Effector CD4-positive, alpha-beta T cell (primary cell): ENCODE data around the gene DPH5.
A peak's percentile ranks its signal among the peaks of the same experiment; 100 is the strongest.
"Not testable (repeated sequence)": the region's sequence is repeated elsewhere in the genome, so short reads cannot be mapped to it uniquely, and the experiment has no call there.

Experiments
- DNase-seq: peaks from one replicate; pipeline ENCODE4 v3.0.0-alpha.2; 2020

DPH5 gene

DNA sequence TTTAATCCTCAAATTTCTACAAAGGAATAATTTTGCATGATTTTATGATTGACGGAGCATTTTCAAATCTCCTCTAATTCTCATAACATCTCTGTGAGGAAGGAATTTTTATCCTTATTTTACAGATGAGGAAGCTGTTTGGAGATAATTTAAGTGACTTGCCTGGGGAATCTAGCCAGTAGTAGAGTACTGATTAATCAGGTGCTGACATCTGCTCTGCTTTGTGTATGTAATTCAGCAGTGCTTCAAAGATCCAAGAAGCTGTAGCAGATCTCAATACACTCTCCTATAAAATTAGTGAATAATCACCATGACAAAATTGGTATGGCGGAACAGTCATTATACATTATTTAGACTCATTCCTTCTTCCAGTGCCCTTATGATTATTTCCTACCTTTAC is 46.0 kb downstream of the DPH5 start:
- no peak for DNase-seq

DNA sequence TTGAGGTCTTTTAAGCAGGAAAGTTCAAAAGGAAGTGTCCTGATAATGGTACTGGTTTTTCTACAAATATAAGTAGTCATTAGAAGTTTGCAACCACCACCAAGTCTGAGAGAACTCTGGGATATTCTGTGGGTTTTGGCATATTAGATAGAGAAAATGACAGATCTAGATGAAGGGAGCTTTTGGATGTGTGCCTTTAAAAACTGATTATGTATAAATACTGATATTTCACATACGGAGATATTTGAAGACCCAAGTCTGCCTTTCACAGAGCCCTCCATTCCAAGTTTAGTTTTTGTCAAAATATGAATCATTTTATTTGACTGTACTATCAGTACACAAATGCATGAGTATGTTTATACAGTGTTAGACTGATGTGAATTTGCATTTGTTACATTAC is 48.6 kb downstream of the DPH5 start:
- DNase-seq = no peak

DNA sequence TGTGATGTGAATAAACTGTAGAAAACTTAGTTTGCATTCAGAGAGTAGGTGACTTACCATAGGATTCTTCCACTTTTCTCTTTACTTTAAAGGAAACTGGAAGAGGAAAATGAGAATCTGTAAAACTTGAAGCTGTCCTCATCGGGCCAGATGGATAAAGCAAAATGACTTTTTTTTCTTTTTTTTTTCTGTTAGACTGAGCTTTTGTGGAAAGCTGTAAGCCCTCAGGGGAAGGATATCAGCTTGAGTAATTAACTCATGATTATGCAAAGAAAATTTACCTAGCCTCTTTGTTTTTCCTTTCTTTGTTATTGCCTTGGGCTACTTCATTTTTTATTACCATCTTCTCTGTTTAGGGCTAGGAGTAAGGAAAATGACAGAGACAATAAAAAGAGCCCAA is 53.4 kb downstream of the DPH5 start:
- DNase-seq = no peak

DNA sequence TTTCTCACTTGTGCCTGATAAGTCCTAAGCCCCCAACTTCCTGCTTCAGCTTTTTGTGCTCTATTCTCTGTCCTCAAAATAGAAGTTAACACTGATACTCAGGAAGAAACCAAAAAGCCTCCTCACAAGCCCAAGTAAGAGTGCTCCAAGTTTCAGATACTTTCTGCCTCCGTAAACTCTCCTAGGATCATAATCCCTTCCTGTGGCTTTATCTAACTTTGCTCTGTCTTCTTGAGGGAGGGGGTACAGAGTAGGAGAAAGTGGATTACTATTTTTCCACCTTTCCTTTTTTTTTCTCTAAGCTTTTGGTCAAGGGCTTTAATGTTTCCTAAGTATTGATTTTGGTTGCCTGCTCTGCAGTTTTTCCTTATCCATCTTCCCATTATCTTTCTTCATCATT is 54.6 kb downstream of the DPH5 start:
- no peak for DNase-seq

DNA sequence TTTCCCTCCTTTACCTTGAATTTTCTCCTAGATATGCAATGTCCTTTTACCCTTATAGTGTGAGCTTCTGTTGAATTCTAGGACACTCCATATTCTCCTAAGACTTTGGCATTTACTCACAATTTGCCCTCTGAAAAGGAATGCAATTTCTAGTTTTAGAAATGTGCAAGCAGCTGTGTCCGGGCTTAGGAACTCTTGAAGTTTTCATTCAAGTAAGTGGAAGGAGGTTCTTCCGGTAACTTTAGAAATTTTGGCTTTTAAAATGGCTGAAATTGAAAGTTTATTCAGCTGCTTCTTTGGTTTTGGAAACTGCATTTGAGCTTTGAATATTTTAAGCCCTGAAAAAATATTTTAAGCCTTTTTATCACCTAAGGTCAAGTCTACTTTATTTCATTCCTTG is 56.3 kb downstream of the DPH5 start:
- DNase-seq = no peak

DNA sequence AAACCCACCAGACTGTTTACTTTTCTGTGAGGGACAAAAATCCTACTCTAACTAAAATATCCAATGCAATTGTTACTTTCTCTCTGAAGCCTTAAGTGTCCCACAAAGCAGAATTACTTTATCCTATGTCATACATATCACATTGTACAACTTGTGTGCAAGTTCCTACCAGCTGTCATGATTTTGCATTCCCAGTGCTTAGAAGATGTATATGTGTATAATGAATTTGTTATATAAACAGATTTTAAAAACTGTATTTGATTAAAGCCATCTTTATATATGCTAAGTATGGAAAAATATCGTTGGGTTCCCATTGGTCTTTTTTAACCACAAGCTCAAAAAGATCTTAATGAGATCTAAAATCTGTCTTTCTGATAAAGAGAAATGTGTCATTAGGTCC is 57.0 kb downstream of the DPH5 start:
- DNase-seq = no peak

DNA sequence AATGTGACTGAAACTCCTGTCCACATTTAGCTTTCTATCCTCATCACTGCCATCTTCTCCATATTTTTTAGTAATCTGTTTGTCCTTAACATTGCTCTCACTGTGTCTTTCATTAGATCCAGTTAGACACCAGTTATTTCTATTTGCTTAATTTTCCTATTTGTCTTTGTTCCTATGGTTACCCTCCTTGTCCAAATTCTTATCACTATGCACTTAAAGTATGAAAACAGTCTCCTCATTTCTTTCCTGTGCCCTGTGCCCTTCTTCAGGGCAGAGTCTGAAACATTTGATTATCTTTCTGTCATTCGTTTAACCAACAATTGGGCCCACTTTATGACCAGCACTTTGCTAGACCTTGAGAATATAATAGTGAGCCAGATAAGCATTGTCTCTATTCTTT is 65.5 kb downstream of the DPH5 start:
- DNase-seq = no peak

DNA sequence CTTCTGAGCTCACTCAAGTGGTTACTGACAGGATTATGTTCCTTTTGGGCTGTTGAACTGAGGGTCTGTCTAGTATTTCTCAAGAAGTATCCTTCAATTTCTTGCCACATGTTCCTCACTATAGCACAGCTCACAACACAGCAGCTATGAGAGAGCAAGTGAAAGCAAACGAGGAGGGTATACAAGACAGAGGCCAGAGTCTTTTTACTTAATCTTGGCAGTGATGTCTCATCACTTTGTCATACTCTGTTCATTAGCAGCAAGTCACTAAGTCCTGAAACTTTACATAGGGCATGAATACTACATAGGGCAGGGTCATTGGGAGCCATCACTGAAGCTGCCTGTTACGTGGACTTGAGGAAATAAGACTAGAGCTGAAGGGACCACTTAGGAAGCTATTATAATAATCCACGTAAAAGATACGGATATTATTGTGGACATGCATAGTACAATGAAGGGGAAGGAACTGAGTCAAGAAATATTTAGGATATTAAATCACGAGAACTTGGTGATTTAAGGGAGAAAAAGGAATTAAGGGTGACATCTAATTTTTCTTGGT is 66.0 kb downstream of the DPH5 start:
- DNase-seq = no peak

DNA sequence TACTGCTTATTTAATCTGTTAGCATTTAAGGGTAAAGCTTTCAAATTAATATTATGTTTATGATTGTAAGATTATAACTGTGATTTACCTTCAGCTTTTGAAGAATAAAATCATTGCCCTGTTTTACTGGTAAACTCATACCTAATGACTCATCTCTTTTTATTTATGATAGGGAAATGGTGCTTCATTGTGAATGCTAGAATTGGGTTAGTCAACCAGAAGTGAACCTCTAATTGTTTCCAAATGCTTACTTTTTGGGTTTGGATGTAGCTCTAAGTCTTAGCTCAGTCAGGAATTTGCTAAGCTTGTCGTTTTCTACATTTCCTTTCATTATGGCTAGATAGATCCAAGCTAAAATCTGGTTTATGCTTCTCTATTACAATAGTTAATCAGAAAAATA is 70.3 kb downstream of the DPH5 start:
- no peak for DNase-seq

DNA sequence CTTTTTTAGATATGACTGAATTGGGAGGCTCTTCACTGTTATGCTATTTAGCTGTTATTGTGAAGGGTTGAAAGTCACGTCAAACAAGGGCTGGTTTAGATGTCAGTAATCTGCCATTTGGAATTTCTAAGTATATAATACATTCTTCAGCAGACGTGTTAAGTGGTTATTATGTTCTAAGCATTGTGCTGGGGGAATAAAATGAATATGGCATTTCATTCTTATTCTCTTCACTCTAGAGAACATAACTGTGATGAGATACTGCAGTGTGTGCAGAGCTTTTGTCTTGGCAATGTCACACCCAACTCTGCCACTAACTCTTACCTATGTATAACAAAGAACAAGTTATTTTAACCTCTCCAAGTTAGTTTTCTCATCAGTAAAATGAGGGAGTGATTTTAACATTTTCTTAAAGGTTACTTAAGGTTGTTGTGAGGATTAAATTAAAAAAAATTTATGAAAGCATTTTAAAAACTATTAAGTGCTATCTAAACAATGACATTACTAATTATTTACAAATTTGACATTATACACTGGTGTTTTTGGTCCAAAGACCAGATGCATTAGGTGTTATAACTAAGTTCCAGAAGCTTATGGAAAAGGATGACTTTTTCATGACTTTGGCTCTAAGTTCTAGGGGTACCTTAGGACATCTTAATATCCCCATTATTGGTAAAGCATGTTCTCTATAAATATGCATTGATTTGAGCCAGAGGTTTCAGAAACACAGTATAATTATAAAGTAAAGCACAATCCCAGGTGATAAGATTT is 71.4 kb downstream of the DPH5 start:
- no peak for DNase-seq

DNA sequence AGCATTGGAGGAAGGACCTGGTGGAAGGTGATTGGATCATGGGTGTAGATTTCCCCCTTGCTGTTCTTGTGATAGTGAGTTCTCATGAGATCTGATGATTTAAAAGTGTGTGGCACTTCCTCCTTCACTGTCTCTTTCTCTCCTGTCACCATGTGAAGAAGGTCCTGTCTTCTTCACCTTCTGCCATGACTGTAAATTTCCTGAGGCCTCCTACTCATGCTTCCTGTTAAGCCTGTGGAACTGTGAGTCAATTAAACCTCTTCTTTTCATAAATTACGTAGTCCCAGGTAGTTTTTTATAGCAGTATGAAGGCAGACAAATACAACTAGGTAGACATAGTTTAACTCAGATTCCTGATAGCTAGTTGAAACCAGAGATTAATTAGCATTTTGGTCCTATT is 72.6 kb downstream of the DPH5 start:
- not testable (repeated sequence) for DNase-seq

DNA sequence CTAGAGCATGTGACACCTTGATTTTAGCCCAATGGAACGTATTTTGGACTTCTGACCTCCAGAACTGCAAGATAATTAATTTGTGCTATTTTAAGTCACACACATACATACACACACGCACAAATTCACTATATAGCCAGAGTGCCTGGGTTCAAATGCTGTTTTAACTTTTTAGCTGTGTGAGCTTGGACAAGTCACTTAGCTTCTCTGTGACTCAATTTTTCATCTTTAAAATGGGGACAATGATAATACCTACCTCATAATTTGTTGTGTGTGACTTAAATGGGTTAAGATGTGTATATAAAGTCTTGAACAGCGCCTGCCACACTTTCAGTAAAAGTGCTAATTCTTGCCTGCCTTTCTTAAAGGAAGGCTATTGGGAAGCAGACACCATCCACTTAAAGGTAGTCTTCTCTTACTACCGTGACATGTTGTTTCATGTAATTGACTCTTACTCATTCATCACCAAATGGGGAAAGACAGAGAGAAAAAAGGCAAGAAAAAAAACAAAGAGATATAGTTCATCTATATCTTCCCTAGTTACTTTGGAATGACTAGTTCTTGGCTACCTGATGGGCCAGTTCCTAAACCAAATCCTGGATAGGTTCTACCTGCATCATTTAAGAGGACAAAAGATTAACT is 73.4 kb downstream of the DPH5 start:
- DNase-seq = no peak

DNA sequence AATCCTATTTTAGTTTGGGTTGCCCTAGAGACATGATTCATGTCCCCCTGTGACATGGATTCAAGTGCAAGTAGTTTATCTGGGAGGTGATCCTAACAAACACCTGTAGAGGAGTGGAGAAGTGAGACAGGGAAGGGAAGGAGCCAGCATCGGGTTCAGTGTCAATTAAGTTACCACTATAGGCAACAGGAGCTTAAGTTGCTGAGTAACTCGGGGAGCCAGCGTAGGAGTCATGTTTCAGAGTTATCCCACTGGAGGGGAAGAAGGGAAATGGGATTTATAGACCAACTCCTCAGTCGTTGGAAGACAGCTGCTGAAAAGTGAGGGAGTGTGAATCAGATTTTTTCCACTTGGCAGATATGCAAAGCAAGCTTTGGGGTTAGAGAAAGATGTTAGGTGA is 74.8 kb downstream of the DPH5 start:
- no peak for DNase-seq

DNA sequence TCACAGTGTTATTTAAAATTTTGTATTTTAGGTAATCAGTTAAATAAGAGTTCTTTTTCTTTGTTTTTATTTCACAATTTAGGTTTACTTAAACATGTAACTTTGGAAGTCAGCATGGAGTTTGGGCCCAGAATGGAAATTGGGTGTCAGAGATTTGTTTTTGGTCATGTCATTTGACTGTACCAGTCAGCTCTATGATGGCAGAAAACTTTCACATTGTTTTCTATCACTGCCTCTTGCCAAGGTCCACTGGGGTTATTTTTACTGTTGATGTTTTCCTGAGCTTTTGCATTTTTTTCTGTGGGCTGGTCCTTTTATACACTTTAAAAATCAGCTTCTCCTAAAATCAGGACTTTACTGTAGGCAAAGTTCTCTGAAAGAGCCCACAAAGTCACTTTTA is 75.2 kb downstream of the DPH5 start:
- no peak for DNase-seq

DNA sequence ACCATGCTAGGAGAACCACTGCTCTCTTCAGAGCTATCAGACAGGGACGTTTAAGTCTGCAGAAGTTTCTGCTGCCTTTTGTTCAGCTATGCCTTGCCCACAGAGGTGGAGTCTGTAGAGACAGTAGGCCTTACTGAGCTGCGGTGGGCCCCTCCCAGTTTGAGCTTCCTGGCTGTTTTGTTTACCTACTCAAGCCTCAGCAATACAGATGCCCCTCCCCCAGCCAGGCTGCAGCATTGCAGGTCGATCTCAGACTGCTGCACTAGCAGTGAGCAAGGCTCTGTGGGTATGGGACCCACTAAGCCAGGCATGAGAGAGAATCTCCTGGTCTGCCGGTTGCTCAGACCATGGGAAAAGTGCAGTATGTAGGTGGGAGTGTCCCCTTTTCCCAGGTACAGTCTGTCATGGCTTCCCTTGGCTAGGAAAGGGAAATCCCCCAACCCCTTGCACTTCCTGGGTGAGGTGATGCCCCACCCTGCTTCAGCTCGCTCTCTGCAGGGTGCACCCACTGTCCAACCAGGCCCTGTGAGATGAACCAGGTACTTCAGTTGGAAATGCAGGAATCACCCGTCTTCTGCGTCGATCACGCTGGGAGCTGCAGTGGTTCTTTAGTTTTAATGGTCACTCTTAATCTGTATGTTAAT is 75.9 kb downstream of the DPH5 start:
- DNase-seq = peak; percentile 50

DNA sequence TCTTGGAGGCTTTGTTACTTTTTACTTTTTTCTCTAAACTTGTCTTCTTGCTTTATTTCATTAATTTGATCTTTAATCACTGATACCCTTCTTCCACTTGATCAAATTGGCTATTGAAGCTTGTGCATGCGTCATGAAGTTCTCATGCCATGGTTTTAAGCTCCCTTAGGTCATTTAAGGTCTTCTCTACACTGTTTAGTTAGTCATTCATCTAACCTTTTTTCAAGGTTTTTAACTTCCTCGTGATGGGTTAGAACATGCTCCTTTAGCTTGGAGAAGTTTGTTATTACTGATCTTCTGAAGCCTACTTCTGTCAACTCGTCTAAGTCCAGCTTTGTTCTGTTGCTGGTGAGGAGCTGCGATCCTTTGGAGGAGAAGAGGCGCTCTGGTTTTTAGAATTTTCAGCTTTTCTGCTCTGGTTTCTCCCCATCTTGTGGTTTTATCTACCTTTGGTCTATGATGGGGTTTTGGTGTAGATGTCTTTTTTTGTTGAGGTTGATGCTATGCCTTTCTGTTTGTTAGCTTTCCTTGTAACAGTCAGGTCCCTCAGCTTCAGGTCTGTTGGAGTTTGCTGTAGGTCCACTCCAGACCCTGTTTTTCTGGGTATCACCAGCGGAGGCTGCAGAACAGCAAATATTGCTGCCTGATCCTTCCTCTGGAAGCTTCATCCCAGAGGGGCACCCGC is 76.7 kb downstream of the DPH5 start:
- not testable (repeated sequence) for DNase-seq

DNA sequence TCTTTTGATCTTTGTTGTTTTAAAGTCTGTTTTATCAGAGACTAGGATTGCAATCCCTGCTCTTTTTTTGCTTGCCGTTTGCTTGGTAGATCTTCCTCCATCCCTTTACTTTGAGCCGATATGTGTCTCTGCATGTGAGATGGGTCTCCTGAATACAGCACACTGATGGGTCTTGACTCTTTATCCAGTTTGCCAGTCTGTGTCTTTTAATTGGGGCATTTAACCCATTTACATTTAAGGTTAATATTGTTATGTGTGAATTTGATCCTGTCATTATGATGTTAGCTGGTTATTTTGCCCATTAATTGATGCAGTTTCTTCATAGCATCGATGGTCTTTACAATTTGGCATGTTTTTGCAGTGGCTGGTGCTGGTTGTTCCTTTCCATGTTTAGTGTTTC is 77.8 kb downstream of the DPH5 start:
- not testable (repeated sequence) for DNase-seq

DNA sequence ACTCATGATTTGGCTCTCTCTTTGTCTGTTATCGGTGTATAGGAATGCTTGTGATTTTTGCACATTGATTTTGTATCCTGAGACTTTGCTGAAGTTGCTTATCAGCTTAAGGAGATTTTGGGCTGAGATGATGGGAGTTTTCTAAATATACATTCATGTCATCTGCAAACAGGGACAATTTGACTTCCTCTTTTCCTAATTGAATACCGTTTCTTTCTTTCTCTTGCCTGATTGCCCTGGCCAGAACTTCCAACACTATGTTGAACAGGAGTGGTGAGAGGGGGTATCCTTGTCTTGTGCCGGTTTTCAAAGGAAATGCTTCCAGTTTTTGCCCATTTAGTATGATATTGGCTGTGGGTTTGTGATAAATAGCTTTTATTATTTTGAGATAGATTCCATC is 79.5 kb downstream of the DPH5 start:
- not testable (repeated sequence) for DNase-seq

DNA sequence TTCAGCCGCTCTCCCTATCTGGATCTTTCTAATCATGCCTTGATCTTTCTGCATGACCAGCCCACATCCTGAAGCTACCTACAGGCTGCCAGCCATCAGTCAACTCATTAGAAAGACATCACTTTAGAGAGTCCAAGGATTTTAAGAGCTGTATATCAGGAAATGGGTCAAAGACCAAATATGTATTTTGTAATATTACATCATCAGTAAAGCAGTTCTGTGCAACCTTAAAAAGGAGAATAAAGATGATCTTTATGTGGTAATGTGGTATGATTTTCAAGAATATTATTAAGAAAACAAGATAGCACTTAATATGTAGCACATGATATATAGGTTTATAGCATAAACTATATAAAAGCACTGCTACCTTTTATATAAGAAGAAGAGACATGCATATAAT is 82.1 kb downstream of the DPH5 start:
- no peak for DNase-seq

DNA sequence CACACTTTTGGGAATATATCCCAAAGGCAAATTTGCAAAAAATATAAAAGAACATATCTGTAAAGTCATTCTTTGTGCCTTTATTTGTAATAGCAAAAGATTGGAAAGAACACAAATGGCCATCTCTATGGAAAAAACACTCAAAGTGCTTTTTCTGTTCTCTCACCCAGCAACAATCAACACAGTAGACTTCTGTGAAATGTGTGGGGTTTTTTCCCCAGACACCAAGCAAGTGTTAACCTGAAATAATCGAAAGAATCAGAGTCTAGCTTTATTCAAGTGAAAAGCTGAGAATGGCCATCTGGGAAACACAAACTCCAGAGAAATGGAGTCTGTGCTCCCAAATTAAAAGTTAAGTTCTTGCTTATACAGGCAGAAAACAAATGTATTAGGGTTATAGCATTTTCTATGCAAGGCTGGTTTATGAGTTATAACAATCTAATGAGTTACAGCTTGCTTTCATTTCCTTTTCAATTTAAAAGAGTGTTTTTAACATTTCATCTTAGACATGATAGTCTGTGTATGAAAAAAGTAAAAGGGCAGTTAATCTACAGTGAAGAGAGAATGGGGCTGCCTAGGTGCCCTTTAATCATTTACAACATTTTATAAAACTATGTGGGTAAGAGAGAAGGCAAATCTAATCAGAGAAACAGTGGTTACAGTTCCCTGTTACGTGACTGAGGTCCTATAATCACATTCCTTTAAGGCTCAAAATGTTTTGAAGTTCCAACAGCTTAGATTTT is 83.1 kb downstream of the DPH5 start:
- DNase-seq = no peak

DNA sequence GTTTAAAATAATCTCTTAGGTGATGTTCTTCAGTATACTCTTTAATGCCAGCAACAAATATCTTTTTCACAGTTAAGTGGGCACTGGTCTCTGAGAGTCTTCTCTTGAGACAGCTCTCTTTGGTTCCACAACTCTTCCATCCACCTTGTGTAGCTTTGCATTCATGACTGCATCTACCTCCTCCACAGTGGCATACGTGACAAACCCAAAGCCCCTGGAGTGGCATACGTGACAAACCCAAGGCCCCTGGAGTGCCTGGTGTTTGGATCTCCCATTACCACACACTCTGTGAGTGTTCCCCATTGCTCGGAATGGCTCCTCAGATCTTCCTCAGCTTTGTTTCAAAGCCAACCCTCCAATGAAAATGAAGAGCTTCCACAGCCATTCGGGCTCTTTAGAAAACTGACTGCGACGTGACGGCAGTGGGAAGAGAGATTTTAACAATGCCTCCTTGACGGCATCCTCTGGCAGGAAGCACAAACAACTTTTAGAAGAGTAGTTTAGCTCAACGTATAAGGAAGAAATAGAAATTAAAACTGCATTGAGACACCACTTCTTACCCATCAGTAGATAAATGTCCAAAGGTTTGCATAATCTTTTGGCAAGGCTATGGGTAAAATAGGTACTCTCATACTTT is 83.9 kb downstream of the DPH5 start:
- DNase-seq = no peak

DNA sequence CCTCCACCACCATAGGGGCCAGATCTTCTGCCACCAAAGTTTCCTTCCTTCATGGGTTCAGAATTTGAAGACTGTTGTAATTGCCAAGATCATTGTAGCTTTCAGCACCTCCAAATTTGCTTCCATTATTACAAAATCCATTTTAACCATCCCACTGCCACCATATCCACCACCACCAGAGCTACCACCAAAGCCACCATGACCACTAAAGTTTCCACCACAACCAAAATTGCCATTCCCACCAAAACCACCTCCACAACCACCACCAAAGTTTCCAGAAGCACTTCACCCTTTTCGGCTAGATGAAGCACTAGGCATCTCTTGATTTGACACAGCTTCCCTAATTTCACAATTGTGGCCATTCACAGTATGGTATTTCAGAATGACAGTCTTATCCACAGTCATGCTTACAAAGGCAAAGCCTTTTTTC is 84.5 kb downstream of the DPH5 start:
- no peak for DNase-seq
